Fibroblast of peridontal ligament (primary cell): ENCODE measurements around the gene GARIN5B.
A peak's percentile ranks its signal among the peaks of the same experiment; 100 is the strongest.

ENCODE experiments used
- DNase-seq: peaks from one replicate; pipeline ENCODE4 v3.0.0-alpha.2; 2010; ENCODE audit errors: extremely low read depth

Gene GARIN5B

GRCh38 chr19:55348317-55349034, 14.6 kb downstream of the GARIN5B start:
- DNase-seq: no peak

- DNase-seq: no peak
Observed at GRCh38 chr19:55347442-55348009, 15.5 kb downstream of the GARIN5B start.

- no peak for DNase-seq
Observed at GRCh38 chr19:55346725-55347441, 16.2 kb downstream of the GARIN5B start.

- no peak for DNase-seq
Observed at GRCh38 chr19:55345818-55346724, 17.0 kb downstream of the GARIN5B start.

- no peak for DNase-seq
Observed at GRCh38 chr19:55345101-55345817, 17.8 kb downstream of the GARIN5B start.

- no peak for DNase-seq
Observed at GRCh38 chr19:55344444-55344843, 18.6 kb downstream of the GARIN5B start.

- no peak for DNase-seq
Observed at GRCh38 chr19:55341595-55342531, 21.2 kb downstream of the GARIN5B start.

GRCh38 chr19:55341171-55341588, 21.9 kb downstream of the GARIN5B start:
- peak; percentile 35 for DNase-seq

- DNase-seq: no peak
Observed at GRCh38 chr19:55340784-55341147, 22.3 kb downstream of the GARIN5B start.

GRCh38 chr19:55339889-55340783, 22.9 kb downstream of the GARIN5B start:
- no peak for DNase-seq

- DNase-seq: peak; percentile 100
Observed at GRCh38 chr19:55339105-55339888, 23.8 kb downstream of the GARIN5B start, which contains the start of gene KMT5C. Gene KMT5C (plus strand): TSS chr19:55339876. CDS start chr19:55341937, 2,061 bp downstream.

- DNase-seq: peak; percentile 27
Observed at GRCh38 chr19:55336101-55336500, 27.0 kb downstream of the GARIN5B start.

GRCh38 chr19:55333870-55334269, 29.2 kb downstream of the GARIN5B start:
- DNase-seq: no peak

- DNase-seq: peak; percentile 29
Observed at GRCh38 chr19:55329791-55330190, 33.3 kb downstream of the GARIN5B start.

GRCh38 chr19:55328774-55329318, 34.2 kb downstream of the GARIN5B start:
- peak; percentile 34 for DNase-seq

- no peak for DNase-seq
Observed at GRCh38 chr19:55325172-55325571, 37.9 kb downstream of the GARIN5B start, which contains the start of gene TMEM150B. Gene TMEM150B (minus strand): TSS chr19:55325341. CDS start chr19:55321036, 4,305 bp downstream.

GRCh38 chr19:55324662-55325061, 38.4 kb downstream of the GARIN5B start:
- no peak for DNase-seq
